ENCODE data around the gene GNG5. TPM values are rescaled to one million over a fixed set of nuclear protein-coding genes. Genes with fewer than 3 reads are reported as not detected.

The GNG5 gene
- total RNA-seq, 1 experiment from 2014 or later: 193 TPM

DNA sequence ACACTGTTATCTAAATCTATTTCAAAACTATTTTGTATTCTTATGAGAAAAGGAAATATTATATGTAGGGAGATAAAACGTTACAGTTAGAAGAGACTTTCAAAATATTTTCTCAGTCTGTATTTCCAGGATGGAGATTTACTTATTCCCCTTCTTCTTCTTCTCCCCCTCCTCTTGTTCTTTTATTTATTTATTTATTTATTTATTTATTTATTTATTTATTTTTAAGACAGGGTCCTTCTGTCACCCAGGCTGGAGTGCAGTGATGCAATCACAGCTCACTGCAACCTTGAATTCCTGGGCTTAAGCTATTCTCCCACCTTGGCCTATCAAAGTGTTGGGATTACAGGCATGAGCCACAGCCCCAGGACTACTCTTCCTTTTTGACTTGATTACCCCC, 30.2 kb downstream of the GNG5 start:
- POLR2A ChIA-PET: no interaction called here
- H3K79me2 ChIP-seq (ENCODE audit: insufficient read depth, low read length): peaks cover 25% of the 10 kb centered on the region
- no peak for ATAC-seq
- no peaks in the 10 kb centered on the region for H3K27me3 ChIP-seq (ENCODE audit: insufficient read depth, low read length)
- TF ChIP-seq EGR1 (IDR thresholded peaks at IDR 0.05; ENCODE audit: low read depth) (no peak), JUND (IDR thresholded peaks at IDR 0.05) (no peak), EZH2phosphoT487 (IDR thresholded peaks at IDR 0.05; ENCODE audit: borderline replicate concordance) (no peak), SIN3A (IDR thresholded peaks at IDR 0.05; ENCODE audit: low read depth) (no peak), CEBPB (IDR thresholded peaks at IDR 0.05; ENCODE audit: low read depth) (no peak), CBX3 (IDR thresholded peaks at IDR 0.05; ENCODE audit: low read depth) (no peak), YY1 (IDR thresholded peaks at IDR 0.05; ENCODE audit: extremely low read depth, insufficient replicate concordance, low read depth, low read length) (no peak), POLR2A (IDR thresholded peaks at IDR 0.05; ENCODE audit: borderline replicate concordance, extremely low read depth, insufficient read depth, insufficient read length) (no peak), RAD21 (IDR thresholded peaks at IDR 0.05; ENCODE audit: low read depth) (no peak)
- TF ChIP-seq, protein P1, sequence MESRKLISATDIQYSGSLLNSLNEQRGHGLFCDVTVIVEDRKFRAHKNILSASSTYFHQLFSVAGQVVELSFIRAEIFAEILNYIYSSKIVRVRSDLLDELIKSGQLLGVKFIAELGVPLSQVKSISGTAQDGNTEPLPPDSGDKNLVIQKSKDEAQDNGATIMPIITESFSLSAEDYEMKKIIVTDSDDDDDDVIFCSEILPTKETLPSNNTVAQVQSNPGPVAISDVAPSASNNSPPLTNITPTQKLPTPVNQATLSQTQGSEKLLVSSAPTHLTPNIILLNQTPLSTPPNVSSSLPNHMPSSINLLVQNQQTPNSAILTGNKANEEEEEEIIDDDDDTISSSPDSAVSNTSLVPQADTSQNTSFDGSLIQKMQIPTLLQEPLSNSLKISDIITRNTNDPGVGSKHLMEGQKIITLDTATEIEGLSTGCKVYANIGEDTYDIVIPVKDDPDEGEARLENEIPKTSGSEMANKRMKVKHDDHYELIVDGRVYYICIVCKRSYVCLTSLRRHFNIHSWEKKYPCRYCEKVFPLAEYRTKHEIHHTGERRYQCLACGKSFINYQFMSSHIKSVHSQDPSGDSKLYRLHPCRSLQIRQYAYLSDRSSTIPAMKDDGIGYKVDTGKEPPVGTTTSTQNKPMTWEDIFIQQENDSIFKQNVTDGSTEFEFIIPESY (IDR thresholded peaks at IDR 0.05; ENCODE audit: extremely low read depth, insufficient replicate concordance, low read length): no peak
- TF ChIP-seq, protein P2, sequence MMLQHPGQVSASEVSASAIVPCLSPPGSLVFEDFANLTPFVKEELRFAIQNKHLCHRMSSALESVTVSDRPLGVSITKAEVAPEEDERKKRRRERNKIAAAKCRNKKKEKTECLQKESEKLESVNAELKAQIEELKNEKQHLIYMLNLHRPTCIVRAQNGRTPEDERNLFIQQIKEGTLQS (IDR thresholded peaks at IDR 0.05): no peak
- TF ChIP-seq, protein P3, sequence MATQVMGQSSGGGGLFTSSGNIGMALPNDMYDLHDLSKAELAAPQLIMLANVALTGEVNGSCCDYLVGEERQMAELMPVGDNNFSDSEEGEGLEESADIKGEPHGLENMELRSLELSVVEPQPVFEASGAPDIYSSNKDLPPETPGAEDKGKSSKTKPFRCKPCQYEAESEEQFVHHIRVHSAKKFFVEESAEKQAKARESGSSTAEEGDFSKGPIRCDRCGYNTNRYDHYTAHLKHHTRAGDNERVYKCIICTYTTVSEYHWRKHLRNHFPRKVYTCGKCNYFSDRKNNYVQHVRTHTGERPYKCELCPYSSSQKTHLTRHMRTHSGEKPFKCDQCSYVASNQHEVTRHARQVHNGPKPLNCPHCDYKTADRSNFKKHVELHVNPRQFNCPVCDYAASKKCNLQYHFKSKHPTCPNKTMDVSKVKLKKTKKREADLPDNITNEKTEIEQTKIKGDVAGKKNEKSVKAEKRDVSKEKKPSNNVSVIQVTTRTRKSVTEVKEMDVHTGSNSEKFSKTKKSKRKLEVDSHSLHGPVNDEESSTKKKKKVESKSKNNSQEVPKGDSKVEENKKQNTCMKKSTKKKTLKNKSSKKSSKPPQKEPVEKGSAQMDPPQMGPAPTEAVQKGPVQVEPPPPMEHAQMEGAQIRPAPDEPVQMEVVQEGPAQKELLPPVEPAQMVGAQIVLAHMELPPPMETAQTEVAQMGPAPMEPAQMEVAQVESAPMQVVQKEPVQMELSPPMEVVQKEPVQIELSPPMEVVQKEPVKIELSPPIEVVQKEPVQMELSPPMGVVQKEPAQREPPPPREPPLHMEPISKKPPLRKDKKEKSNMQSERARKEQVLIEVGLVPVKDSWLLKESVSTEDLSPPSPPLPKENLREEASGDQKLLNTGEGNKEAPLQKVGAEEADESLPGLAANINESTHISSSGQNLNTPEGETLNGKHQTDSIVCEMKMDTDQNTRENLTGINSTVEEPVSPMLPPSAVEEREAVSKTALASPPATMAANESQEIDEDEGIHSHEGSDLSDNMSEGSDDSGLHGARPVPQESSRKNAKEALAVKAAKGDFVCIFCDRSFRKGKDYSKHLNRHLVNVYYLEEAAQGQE (IDR thresholded peaks at IDR 0.05; ENCODE audit: low read depth): no peak
- H3K9ac ChIP-seq (ENCODE audit: low read length): no peak overlapping the region
- no peaks in the 10 kb centered on the region for H4K20me1 ChIP-seq (ENCODE audit: insufficient read depth)
- RAD21 ChIA-PET (ENCODE audit: low non-redundant PET in 1 of 2, low total read pairs in 2 of 2, uncharacterized antibody in 2 of 2, unreplicated experiment in 2 of 2): no interaction called here
- CTCF ChIA-PET: no interaction called here
- no peak overlapping the region for H3K4me3 ChIP-seq (replicated peaks in 1 of 2; ENCODE audit: low read depth in 1 of 2, low read length in 2 of 2)
- no peak overlapping the region for H3K27ac ChIP-seq (ENCODE audit: low read depth, low read length)
- H3K36me3 ChIP-seq (ENCODE audit: control insufficient read depth in 1 of 2, insufficient read depth in 2 of 2, low read length in 2 of 2): peaks cover 0 to 3% of the 10 kb centered on the region in 2 experiments; a peak in 1 of 4 replicates
- no TSS peak for BruUV-seq (replicated peaks)
- no peaks in the 10 kb centered on the region for H3K9me2 ChIP-seq (ENCODE audit: insufficient read depth)
- no peaks in the 10 kb centered on the region for H3K9me3 ChIP-seq (ENCODE audit: control insufficient read depth in 1 of 2, insufficient read depth in 1 of 2, low read depth in 1 of 2, low read length in 2 of 2)
- no peak for DNase-seq (ENCODE audit: low read depth, low spot score)
- H3K4me1 ChIP-seq (ENCODE audit: control insufficient read depth in 1 of 2, insufficient read depth in 2 of 2, low read length in 2 of 2): peaks cover 7 to 17% of the 10 kb centered on the region in 2 experiments; a peak in 3 of 4 replicates
- intact Hi-C loops (cut with micrococcal nuclease): no loop called here
- H2AFZ ChIP-seq (ENCODE audit: low read depth, low read length, poor library complexity, severe bottlenecking): no peak overlapping the region
- no peak overlapping the region for H3K4me2 ChIP-seq (ENCODE audit: low read length)
